HepG2 (cell line): ENCODE data around the gene DIP2C. TPM values are rescaled to one million over a fixed set of nuclear protein-coding genes. Genes with fewer than 3 reads are reported as not detected.

Experiments
- ATAC-seq: fragments of 200-7000 bp; cut with Tn5 transposase; 3 replicates; pipeline ENCODE4 v1.9.1; 2020; ENCODE audit warnings: mild to moderate bottlenecking, moderate library complexity
- BruUV-seq: library from RNA; stranded (reverse); fragments of 400-500 nt; replicated peaks from 2 replicates; lab custom pipeline; 2021; lab: Mats Ljungman, UMichigan
- CTCF ChIA-PET: fragments of 300-600 bp; formaldehyde crosslinking; extraction: SDS; loops from one replicate; lab custom pipeline; 2021; ENCODE audit warnings: low total read pairs, inconsistent platforms, low intra/inter-chr PET ratio; lab: Yijun Ruan, JAX
- POLR2A ChIA-PET: fragments of 350-600 bp; sonication (Branson Sonifier 250); formaldehyde crosslinking; loops from one replicate; lab custom pipeline; 2020; ENCODE audit warnings: antibody characterized with exemption, inconsistent platforms; lab: Yijun Ruan, JAX
- DNase-seq: peaks from one replicate; pipeline ENCODE4 v3.0.0-alpha.2; 2015; ENCODE audit warnings: low spot score
- FAIRE-seq: peaks from 3 replicates; lab custom pipeline; 2011; peaks lifted over from hg19 to GRCh38; lab: Jason Lieb, UNC
- H2AFZ ChIP-seq: one replicate; pipeline ENCODE4 v1.6.1; 2011; ENCODE audit warnings: low read length, inconsistent platforms
- H3K27ac ChIP-seq: fragments of 300-600 bp; 3 replicates; pipeline ENCODE4 v1.8.0; 2011; ENCODE audit warnings: mixed run types, mild to moderate bottlenecking, mixed read lengths, low read length, inconsistent platforms; ENCODE audit not compliant: insufficient read depth; ENCODE audit errors: extremely low read length
- H3K27me3 ChIP-seq, 2 experiments: fragments of 200-600 bp in 1 of 2; 2 replicates in 1 of 2; 3 replicates in 1 of 2; pipeline versions ENCODE4 v1.6.0 to v1.8.0; 2011; ENCODE audit warnings: low read length in 2 of 2, mild to moderate bottlenecking in 2 of 2, moderate library complexity in 2 of 2, inconsistent platforms in 1 of 2; ENCODE audit not compliant: insufficient read depth in 2 of 2, control insufficient read depth in 1 of 2
- H3K36me3 ChIP-seq, 2 experiments: fragments of 200-600 bp in 1 of 2; replicated peaks in 1 of 2; 2 replicates in 1 of 2; 3 replicates in 1 of 2; pipeline versions ENCODE4 v1.5.1 to v1.8.0; 2011; ENCODE audit warnings: low read length in 2 of 2, inconsistent platforms in 1 of 2; ENCODE audit not compliant: insufficient read depth in 2 of 2, control insufficient read depth in 1 of 2
- H3K4me1 ChIP-seq: 2 replicates; pipeline ENCODE4 v1.5.1; 2012; ENCODE audit warnings: low read length, inconsistent platforms; ENCODE audit not compliant: insufficient read depth
- H3K4me2 ChIP-seq: 2 replicates; pipeline ENCODE4 v1.6.0; 2011; ENCODE audit warnings: low read depth, low read length, inconsistent platforms
- H3K4me3 ChIP-seq, 3 experiments: fragments of 200-600 bp in 1 of 3; sonication (generic), shearing (Covaris generic) in 1 of 3; replicated peaks in 1 of 3; 2 replicates each; pipeline ENCODE4 v1.5.1; 2011 to 2016; ENCODE audit warnings: low read length in 3 of 3, inconsistent platforms in 2 of 3, low read depth in 2 of 3, mild to moderate bottlenecking in 2 of 3, control low read depth in 1 of 3, mixed read lengths in 1 of 3; ENCODE audit not compliant: insufficient read depth in 1 of 3
- H3K79me2 ChIP-seq: one replicate; pipeline ENCODE4 v1.6.1; 2011; ENCODE audit warnings: low read length, inconsistent platforms; ENCODE audit not compliant: insufficient read depth
- H3K9ac ChIP-seq: 2 replicates; pipeline ENCODE4 v1.6.0; 2011; ENCODE audit warnings: mild to moderate bottlenecking, low read depth, low read length, inconsistent platforms; ENCODE audit not compliant: insufficient read depth
- H3K9me3 ChIP-seq: 2 replicates; pipeline ENCODE4 v1.5.1; 2012; ENCODE audit warnings: mild to moderate bottlenecking, low read length
- H4K20me1 ChIP-seq: 2 replicates; pipeline ENCODE4 v1.6.0; 2011; ENCODE audit warnings: inconsistent platforms, mild to moderate bottlenecking, low read length, moderate library complexity; ENCODE audit not compliant: insufficient read depth
- CENPBD1 ChIP-seq: sonication (generic); formaldehyde crosslinking; IDR thresholded peaks from 2 replicates; pipeline ENCODE4 v1.8.0; 2022; ENCODE audit warnings: missing genetic modification reagents, low read depth, mild to moderate bottlenecking, borderline replicate concordance
- FOXK2 ChIP-seq: fragments of 450-650 bp; IDR thresholded peaks from 2 replicates; pipeline ENCODE4 v1.6.1; 2016
- HNF4A ChIP-seq: sonication (generic); formaldehyde crosslinking; IDR thresholded peaks from 2 replicates; pipeline ENCODE4 v1.4.0; 2020; ENCODE audit warnings: missing genetic modification reagents
- LCORL ChIP-seq, 2 experiments: fragments of 450-650 bp in 1 of 2; sonication (generic) in 1 of 2; formaldehyde crosslinking in 1 of 2; IDR thresholded peaks; 2 replicates each; pipeline versions ENCODE4 v1.5.0 to v1.6.1; 2017 to 2020; ENCODE audit warnings: antibody characterized with exemption in 1 of 2, missing genetic modification reagents in 1 of 2
- MTF2 ChIP-seq: sonication (generic); formaldehyde crosslinking; IDR thresholded peaks from 2 replicates; pipeline ENCODE4 v1.5.0; 2020; ENCODE audit warnings: missing genetic modification reagents, borderline replicate concordance
- POLR2G ChIP-seq: fragments of 200-400 bp; formaldehyde crosslinking; IDR thresholded peaks from 2 replicates; pipeline ENCODE4 v1.6.1; 2018; ENCODE audit warnings: mild to moderate bottlenecking, low read depth, low read length, moderate library complexity
- RBM22 ChIP-seq: fragments of 200-400 bp; formaldehyde crosslinking; optimal IDR thresholded peaks from 2 replicates; pipeline ENCODE3; 2017; ENCODE audit warnings: mild to moderate bottlenecking, low read length, moderate library complexity
- TAF15 ChIP-seq: fragments of 200-400 bp; formaldehyde crosslinking; IDR thresholded peaks from one replicate; pipeline ENCODE4 v1.6.1; 2018; ENCODE audit warnings: mild to moderate bottlenecking, low read depth, low read length; ENCODE audit not compliant: poor library complexity, severe bottlenecking
- ZFY ChIP-seq: sonication (generic); formaldehyde crosslinking; IDR thresholded peaks from 2 replicates; pipeline ENCODE4 v1.4.0; 2020; ENCODE audit warnings: missing genetic modification reagents
- ZNF17 ChIP-seq: sonication (generic); formaldehyde crosslinking; IDR thresholded peaks from 2 replicates; pipeline ENCODE4 v1.5.0; 2020; ENCODE audit warnings: mild to moderate bottlenecking, missing genetic modification reagents
- ZNF761 ChIP-seq: sonication (generic); formaldehyde crosslinking; conservative IDR thresholded peaks from 2 replicates; pipeline ENCODE4 v1.4.0; 2020; ENCODE audit warnings: mild to moderate bottlenecking, missing genetic modification reagents
- ZNF768 ChIP-seq: sonication (generic); formaldehyde crosslinking; IDR thresholded peaks from 2 replicates; pipeline ENCODE4 v1.4.0; 2020; ENCODE audit warnings: missing genetic modification reagents
- ZNF816 ChIP-seq: sonication (generic); formaldehyde crosslinking; IDR thresholded peaks from 2 replicates; pipeline ENCODE4 v1.8.0; 2022; ENCODE audit warnings: missing genetic modification reagents, mild to moderate bottlenecking, borderline replicate concordance
- WGBS: methylation state at CpG from one replicate; pipeline ENCODE4 v1.1.6; 2017; ENCODE audit warnings: low lambda C conversion rate; 5-methylcytosine and 5-hydroxymethylcytosine counted together
- in situ Hi-C: cut with HindIII; loops from 2 replicates; pipeline ENCODE4 v1.10.0; 2017; ENCODE audit warnings: low pct_unique_long_range_greater_than_20kb; ENCODE audit not compliant: extremely low pct_ligation_motif_present
- intact Hi-C: fragments of 100-400 bp; cut with micrococcal nuclease; formaldehyde crosslinking; loops from one replicate; pipeline ENCODE4 v1.10.0; 2022; ENCODE audit not compliant: unreplicated experiment
- polyA plus RNA-seq, 8 experiments: library from polyadenylated mRNA; depleted of rRNA in 3 of 8; stranded (reverse) in 7 of 8; unstranded in 1 of 8; fragments of >200 nt; fragmentation: Illumina TruSeq in 4 of 8; extraction: Trizol in 4 of 8; gene quantifications; 2 replicates each; pipeline versions ENCODE4 v1.2.1 to v1.2.3, GENCODE V29; 2011 to 2016; ENCODE audit warnings: low read depth in 4 of 8, missing spikeins in 1 of 8, mixed read lengths in 1 of 8; ENCODE audit not compliant: insufficient read depth in 1 of 8
- total RNA-seq, 5 experiments: library from RNA; depleted of rRNA; stranded (reverse); fragments of >200 nt; fragmentation: Illumina TruSeq; extraction: Trizol; gene quantifications; 2 replicates each; pipeline ENCODE4 v1.2.3, GENCODE V29; 2016; ENCODE audit warnings: low read depth in 1 of 5
- TF ChIP-seq, protein P1 (sequence below): sonication (generic); formaldehyde crosslinking; IDR thresholded peaks from 2 replicates; pipeline ENCODE4 v1.9.0; 2021; ENCODE audit warnings: missing genetic modification reagents, borderline replicate concordance

The DIP2C gene
- total and polyA plus RNA-seq, 2 of the 13 experiments (the other 11 are each of a cell fraction or from before 2014, with no cell fraction given) = 2.2 to 2.7 TPM

GRCh38 chr10:562142-562541 is 127.3 kb downstream of the DIP2C start (continued):
- TF ChIP-seq MTF2 (CRISPR knock-in tag) = no peak
- TF ChIP-seq FOXK2 = no peak

- H3K4me1 ChIP-seq = peaks cover 22% of the 10 kb centered on the region
- FAIRE-seq (no peak), ATAC-seq (no peak), DNase-seq (no peak)
- WGBS = 75% methylated on average over 12 of the region's 12 CpGs
- H3K79me2 ChIP-seq = no peaks in the 10 kb centered on the region
- H3K27ac ChIP-seq = no peak overlapping the region
- no peak overlapping the region for H3K4me2 ChIP-seq
- POLR2A ChIA-PET = no interaction called here
- in situ Hi-C loops (no loop called here), intact Hi-C loops (no loop called here)
- H3K27me3 ChIP-seq = no peaks in the 10 kb centered on the region
- no peaks in the 10 kb centered on the region for H3K36me3 ChIP-seq
- H2AFZ ChIP-seq = no peak overlapping the region
- CTCF ChIA-PET = no interaction called here
- H3K9ac ChIP-seq = no peak overlapping the region
- no peaks in the 10 kb centered on the region for H3K9me3 ChIP-seq
- no peak overlapping the region for H3K4me3 ChIP-seq
- BruUV-seq = no TSS peak
- TF ChIP-seq POLR2G (no peak), ZFY (no peak), HNF4A (no peak)
- peaks cover 3% of the 10 kb centered on the region; the same call in 1 of the 2 replicates for H4K20me1 ChIP-seq
Observed at GRCh38 chr10:561721-562120, 127.7 kb downstream of the DIP2C start.

GRCh38 chr10:560314-560992 is 129.0 kb downstream of the DIP2C start:
- no peak for ATAC-seq
- CTCF ChIA-PET = no interaction called here
- FAIRE-seq = no peak
- no TSS peak for BruUV-seq
- H3K4me1 ChIP-seq = peaks cover 12% of the 10 kb centered on the region
- H3K4me3 ChIP-seq = no peak overlapping the region
- no peak overlapping the region for H3K27ac ChIP-seq
- no peak for DNase-seq
- no peaks in the 10 kb centered on the region for H3K27me3 ChIP-seq
- intact Hi-C loops (no loop called here), in situ Hi-C loops (no loop called here)
- peaks cover 3% of the 10 kb centered on the region; the same call in 1 of the 2 replicates for H4K20me1 ChIP-seq
- H3K9me3 ChIP-seq = no peaks in the 10 kb centered on the region
- H3K79me2 ChIP-seq = no peaks in the 10 kb centered on the region
- H3K9ac ChIP-seq = no peak overlapping the region
- no peak overlapping the region for H2AFZ ChIP-seq
- no peaks in the 10 kb centered on the region for H3K36me3 ChIP-seq
- 79% methylated on average over 11 of the region's 11 CpGs for WGBS
- POLR2A ChIA-PET = no interaction called here
- no peak overlapping the region for H3K4me2 ChIP-seq
- TF ChIP-seq ZNF768 = no peak
- no peak for TF ChIP-seq CENPBD1 (CRISPR knock-in tag)
- no peak for TF ChIP-seq LCORL (IDR thresholded peaks at IDR 0.05)
- no peak for TF ChIP-seq LCORL (CRISPR knock-in tag; IDR thresholded peaks at IDR 0.05)
- TF ChIP-seq, protein P1, sequence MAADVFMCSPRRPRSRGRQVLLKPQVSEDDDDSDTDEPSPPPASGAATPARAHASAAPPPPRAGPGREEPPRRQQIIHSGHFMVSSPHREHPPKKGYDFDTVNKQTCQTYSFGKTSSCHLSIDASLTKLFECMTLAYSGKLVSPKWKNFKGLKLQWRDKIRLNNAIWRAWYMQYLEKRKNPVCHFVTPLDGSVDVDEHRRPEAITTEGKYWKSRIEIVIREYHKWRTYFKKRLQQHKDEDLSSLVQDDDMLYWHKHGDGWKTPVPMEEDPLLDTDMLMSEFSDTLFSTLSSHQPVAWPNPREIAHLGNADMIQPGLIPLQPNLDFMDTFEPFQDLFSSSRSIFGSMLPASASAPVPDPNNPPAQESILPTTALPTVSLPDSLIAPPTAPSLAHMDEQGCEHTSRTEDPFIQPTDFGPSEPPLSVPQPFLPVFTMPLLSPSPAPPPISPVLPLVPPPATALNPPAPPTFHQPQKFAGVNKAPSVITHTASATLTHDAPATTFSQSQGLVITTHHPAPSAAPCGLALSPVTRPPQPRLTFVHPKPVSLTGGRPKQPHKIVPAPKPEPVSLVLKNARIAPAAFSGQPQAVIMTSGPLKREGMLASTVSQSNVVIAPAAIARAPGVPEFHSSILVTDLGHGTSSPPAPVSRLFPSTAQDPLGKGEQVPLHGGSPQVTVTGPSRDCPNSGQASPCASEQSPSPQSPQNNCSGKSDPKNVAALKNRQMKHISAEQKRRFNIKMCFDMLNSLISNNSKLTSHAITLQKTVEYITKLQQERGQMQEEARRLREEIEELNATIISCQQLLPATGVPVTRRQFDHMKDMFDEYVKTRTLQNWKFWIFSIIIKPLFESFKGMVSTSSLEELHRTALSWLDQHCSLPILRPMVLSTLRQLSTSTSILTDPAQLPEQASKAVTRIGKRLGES (CRISPR knock-in tag) = no peak
- no peak for TF ChIP-seq RBM22
- no peak for TF ChIP-seq TAF15
- TF ChIP-seq ZNF761 (CRISPR knock-in tag) = no peak
- TF ChIP-seq ZNF816 (CRISPR knock-in tag) = no peak
- TF ChIP-seq ZNF17 (CRISPR knock-in tag) = no peak
